WTC11 (cell line): ENCODE data around the gene GSK3B. TPM values are rescaled to one million over a fixed set of nuclear protein-coding genes. Genes with fewer than 3 reads are reported as not detected.

ENCODE experiments used
- ATAC-seq: fragments of 200-7000 bp; cut with Tn5 transposase; 2 replicates; pipeline ENCODE4 v1.10.0; 2021; ENCODE audit warnings: mild to moderate bottlenecking, moderate library complexity
- CTCF ChIA-PET: fragments of 300-600 bp; sonication (Branson Sonifier 250); formaldehyde crosslinking; loops from one replicate; lab custom pipeline; 2021; ENCODE audit warnings: antibody characterized with exemption; lab: Charles Lee
- POLR2A ChIA-PET: fragments of 350-600 bp; sonication (Branson Sonifier 250); formaldehyde crosslinking; loops from one replicate; lab custom pipeline; 2021; ENCODE audit warnings: antibody characterized with exemption; lab: Charles Lee
- DNase-seq: peaks from one replicate; pipeline ENCODE4 v3.0.0; 2021; ENCODE audit warnings: low spot score
- H3K27ac Mint-ChIP-seq: 2 replicates; pipeline ENCODE4 v1.8.0; 2021; ENCODE audit warnings: mixed read lengths
- H3K27me3 Mint-ChIP-seq: 2 replicates; pipeline ENCODE4 v1.8.0; 2021; ENCODE audit warnings: low read depth, mild to moderate bottlenecking, moderate library complexity, mixed read lengths
- H3K36me3 Mint-ChIP-seq: 2 replicates; pipeline ENCODE4 v1.8.0; 2021; ENCODE audit warnings: mixed read lengths
- H3K4me1 Mint-ChIP-seq: 2 replicates; pipeline ENCODE4 v1.8.0; 2022; ENCODE audit warnings: mixed read lengths
- H3K4me3 Mint-ChIP-seq: 2 replicates; pipeline ENCODE4 v1.8.0; 2021; ENCODE audit warnings: mild to moderate bottlenecking, moderate library complexity, mixed read lengths
- H3K9me3 Mint-ChIP-seq: 2 replicates; pipeline ENCODE4 v1.8.0; 2021; ENCODE audit warnings: mixed read lengths
- CREB1 ChIP-seq: sonication (generic); formaldehyde crosslinking; IDR thresholded peaks from 2 replicates; pipeline ENCODE4 v1.8.0; 2023; ENCODE audit warnings: mild to moderate bottlenecking, missing genetic modification reagents
- CREM ChIP-seq: sonication (generic); formaldehyde crosslinking; IDR thresholded peaks from 2 replicates; pipeline ENCODE4 v1.8.1; 2022; ENCODE audit warnings: mild to moderate bottlenecking, missing genetic modification reagents, moderate library complexity
- ELF4 ChIP-seq: sonication (generic); formaldehyde crosslinking; IDR thresholded peaks from 2 replicates; pipeline ENCODE4 v1.8.1; 2022; ENCODE audit warnings: low read depth, mild to moderate bottlenecking, moderate library complexity, missing genetic modification reagents
- GABPB1 ChIP-seq: sonication (generic); formaldehyde crosslinking; IDR thresholded peaks from 2 replicates; pipeline ENCODE4 v1.8.1; 2023; ENCODE audit warnings: mild to moderate bottlenecking, missing genetic modification reagents
- HMGA2 ChIP-seq: fragments of 250-450 bp; sonication (Bioruptor Pico); IDR thresholded peaks from 2 replicates; pipeline ENCODE4 v1.4.0; 2021; ENCODE audit warnings: mild to moderate bottlenecking, moderate library complexity
- NFATC4 ChIP-seq: fragments of 250-450 bp; sonication (Bioruptor Pico); IDR thresholded peaks from 2 replicates; pipeline ENCODE4 v1.9.0; 2021; ENCODE audit warnings: mild to moderate bottlenecking
- NR1H2 ChIP-seq: sonication (generic); formaldehyde crosslinking; IDR thresholded peaks from 2 replicates; pipeline ENCODE4 v1.9.0; 2021; ENCODE audit warnings: mild to moderate bottlenecking, moderate library complexity, missing genetic modification reagents
- OVOL2 ChIP-seq: fragments of 250-450 bp; sonication (Bioruptor Pico); IDR thresholded peaks from 2 replicates; pipeline ENCODE4 v1.9.0; 2021; ENCODE audit warnings: mild to moderate bottlenecking, borderline replicate concordance
- SMAD4 ChIP-seq: sonication (generic); formaldehyde crosslinking; IDR thresholded peaks from 2 replicates; pipeline ENCODE4 v1.8.0; 2022; ENCODE audit warnings: mild to moderate bottlenecking, missing genetic modification reagents
- TEAD1 ChIP-seq: sonication (generic); formaldehyde crosslinking; IDR thresholded peaks from 2 replicates; pipeline ENCODE4 v1.8.0; 2022; ENCODE audit warnings: mild to moderate bottlenecking, missing genetic modification reagents
- ZNF121 ChIP-seq: sonication (generic); formaldehyde crosslinking; IDR thresholded peaks from 2 replicates; pipeline ENCODE4 v1.8.0; 2023; ENCODE audit warnings: missing genetic modification reagents
- ZNF317 ChIP-seq: sonication (generic); formaldehyde crosslinking; IDR thresholded peaks from 2 replicates; pipeline ENCODE4 v1.8.1; 2023; ENCODE audit warnings: low read depth, mild to moderate bottlenecking, moderate library complexity, missing genetic modification reagents, borderline replicate concordance
- total RNA-seq: library from RNA; stranded (reverse); gene quantifications from 3 replicates; pipeline ENCODE4 v1.2.3, GENCODE V29; 2021
- TF ChIP-seq, protein P1 (sequence below): sonication (generic); formaldehyde crosslinking; IDR thresholded peaks from 2 replicates; pipeline ENCODE4 v1.8.1; 2023; ENCODE audit warnings: mild to moderate bottlenecking, missing genetic modification reagents
- TF ChIP-seq, protein P2 (sequence below): sonication (generic); formaldehyde crosslinking; IDR thresholded peaks from 2 replicates; pipeline ENCODE4 v1.8.0; 2023; ENCODE audit warnings: mild to moderate bottlenecking, missing genetic modification reagents
- TF ChIP-seq, protein P3 (sequence below): fragments of 250-450 bp; sonication (Bioruptor Pico); IDR thresholded peaks from 2 replicates; pipeline ENCODE4 v1.9.0; 2021; ENCODE audit warnings: mild to moderate bottlenecking
- TF ChIP-seq, protein P4 (sequence below): sonication (generic); formaldehyde crosslinking; IDR thresholded peaks from 2 replicates; pipeline ENCODE4 v1.8.1; 2023; ENCODE audit warnings: mild to moderate bottlenecking, moderate library complexity, missing genetic modification reagents
- TF ChIP-seq, protein P5 (sequence below): fragments of 250-450 bp; sonication (Bioruptor Pico); IDR thresholded peaks from 2 replicates; pipeline ENCODE4 v1.9.0; 2021; ENCODE audit warnings: mild to moderate bottlenecking, borderline replicate concordance

GSK3B gene
- total RNA-seq, 1 experiment from 2014 or later = 48.9 TPM

DNA sequence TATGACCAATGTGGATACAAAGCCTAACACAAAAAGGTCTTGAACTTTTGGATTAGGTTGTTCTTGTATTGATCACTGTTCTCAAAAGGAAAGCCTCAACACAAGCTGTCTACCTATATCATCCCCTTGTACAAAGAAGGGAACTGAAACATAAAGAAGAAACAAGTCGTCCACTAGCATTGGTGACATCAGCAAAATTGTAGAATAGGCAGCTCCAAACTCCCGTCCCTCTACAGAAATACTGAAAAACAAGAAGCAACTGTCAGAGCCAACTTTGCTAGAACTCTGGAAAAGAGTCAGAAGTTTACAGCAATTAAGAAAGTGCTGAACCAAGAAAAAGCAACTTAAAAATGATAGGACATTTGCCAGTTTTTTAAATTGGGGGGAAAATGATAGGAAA, 319.8 kb downstream of the GSK3B start:
- TF ChIP-seq CREM (no peak), SMAD4 (no peak), OVOL2 (CRISPR knock-in tag) (no peak), ZNF121 (CRISPR knock-in tag) (no peak), TEAD1 (CRISPR knock-in tag) (no peak), CREB1 (no peak), HMGA2 (CRISPR knock-in tag) (no peak), ZNF317 (no peak), ELF4 (no peak), NR1H2 (no peak), GABPB1 (CRISPR knock-in tag) (no peak), NFATC4 (CRISPR knock-in tag) (no peak)
- TF ChIP-seq, protein P1, sequence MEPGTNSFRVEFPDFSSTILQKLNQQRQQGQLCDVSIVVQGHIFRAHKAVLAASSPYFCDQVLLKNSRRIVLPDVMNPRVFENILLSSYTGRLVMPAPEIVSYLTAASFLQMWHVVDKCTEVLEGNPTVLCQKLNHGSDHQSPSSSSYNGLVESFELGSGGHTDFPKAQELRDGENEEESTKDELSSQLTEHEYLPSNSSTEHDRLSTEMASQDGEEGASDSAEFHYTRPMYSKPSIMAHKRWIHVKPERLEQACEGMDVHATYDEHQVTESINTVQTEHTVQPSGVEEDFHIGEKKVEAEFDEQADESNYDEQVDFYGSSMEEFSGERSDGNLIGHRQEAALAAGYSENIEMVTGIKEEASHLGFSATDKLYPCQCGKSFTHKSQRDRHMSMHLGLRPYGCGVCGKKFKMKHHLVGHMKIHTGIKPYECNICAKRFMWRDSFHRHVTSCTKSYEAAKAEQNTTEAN (CRISPR knock-in tag) = no peak
- TF ChIP-seq, protein P2, sequence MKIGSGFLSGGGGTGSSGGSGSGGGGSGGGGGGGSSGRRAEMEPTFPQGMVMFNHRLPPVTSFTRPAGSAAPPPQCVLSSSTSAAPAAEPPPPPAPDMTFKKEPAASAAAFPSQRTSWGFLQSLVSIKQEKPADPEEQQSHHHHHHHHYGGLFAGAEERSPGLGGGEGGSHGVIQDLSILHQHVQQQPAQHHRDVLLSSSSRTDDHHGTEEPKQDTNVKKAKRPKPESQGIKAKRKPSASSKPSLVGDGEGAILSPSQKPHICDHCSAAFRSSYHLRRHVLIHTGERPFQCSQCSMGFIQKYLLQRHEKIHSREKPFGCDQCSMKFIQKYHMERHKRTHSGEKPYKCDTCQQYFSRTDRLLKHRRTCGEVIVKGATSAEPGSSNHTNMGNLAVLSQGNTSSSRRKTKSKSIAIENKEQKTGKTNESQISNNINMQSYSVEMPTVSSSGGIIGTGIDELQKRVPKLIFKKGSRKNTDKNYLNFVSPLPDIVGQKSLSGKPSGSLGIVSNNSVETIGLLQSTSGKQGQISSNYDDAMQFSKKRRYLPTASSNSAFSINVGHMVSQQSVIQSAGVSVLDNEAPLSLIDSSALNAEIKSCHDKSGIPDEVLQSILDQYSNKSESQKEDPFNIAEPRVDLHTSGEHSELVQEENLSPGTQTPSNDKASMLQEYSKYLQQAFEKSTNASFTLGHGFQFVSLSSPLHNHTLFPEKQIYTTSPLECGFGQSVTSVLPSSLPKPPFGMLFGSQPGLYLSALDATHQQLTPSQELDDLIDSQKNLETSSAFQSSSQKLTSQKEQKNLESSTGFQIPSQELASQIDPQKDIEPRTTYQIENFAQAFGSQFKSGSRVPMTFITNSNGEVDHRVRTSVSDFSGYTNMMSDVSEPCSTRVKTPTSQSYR (CRISPR knock-in tag) = no peak
- TF ChIP-seq, protein P3, sequence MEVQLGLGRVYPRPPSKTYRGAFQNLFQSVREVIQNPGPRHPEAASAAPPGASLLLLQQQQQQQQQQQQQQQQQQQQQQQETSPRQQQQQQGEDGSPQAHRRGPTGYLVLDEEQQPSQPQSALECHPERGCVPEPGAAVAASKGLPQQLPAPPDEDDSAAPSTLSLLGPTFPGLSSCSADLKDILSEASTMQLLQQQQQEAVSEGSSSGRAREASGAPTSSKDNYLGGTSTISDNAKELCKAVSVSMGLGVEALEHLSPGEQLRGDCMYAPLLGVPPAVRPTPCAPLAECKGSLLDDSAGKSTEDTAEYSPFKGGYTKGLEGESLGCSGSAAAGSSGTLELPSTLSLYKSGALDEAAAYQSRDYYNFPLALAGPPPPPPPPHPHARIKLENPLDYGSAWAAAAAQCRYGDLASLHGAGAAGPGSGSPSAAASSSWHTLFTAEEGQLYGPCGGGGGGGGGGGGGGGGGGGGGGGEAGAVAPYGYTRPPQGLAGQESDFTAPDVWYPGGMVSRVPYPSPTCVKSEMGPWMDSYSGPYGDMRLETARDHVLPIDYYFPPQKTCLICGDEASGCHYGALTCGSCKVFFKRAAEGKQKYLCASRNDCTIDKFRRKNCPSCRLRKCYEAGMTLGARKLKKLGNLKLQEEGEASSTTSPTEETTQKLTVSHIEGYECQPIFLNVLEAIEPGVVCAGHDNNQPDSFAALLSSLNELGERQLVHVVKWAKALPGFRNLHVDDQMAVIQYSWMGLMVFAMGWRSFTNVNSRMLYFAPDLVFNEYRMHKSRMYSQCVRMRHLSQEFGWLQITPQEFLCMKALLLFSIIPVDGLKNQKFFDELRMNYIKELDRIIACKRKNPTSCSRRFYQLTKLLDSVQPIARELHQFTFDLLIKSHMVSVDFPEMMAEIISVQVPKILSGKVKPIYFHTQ (CRISPR knock-in tag) = no peak
- TF ChIP-seq, protein P4, sequence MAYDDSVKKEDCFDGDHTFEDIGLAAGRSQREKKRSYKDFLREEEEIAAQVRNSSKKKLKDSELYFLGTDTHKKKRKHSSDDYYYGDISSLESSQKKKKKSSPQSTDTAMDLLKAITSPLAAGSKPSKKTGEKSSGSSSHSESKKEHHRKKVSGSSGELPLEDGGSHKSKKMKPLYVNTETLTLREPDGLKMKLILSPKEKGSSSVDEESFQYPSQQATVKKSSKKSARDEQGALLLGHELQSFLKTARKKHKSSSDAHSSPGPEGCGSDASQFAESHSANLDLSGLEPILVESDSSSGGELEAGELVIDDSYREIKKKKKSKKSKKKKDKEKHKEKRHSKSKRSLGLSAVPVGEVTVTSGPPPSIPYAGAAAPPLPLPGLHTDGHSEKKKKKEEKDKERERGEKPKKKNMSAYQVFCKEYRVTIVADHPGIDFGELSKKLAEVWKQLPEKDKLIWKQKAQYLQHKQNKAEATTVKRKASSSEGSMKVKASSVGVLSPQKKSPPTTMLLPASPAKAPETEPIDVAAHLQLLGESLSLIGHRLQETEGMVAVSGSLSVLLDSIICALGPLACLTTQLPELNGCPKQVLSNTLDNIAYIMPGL (CRISPR knock-in tag) = no peak
- TF ChIP-seq, protein P5, sequence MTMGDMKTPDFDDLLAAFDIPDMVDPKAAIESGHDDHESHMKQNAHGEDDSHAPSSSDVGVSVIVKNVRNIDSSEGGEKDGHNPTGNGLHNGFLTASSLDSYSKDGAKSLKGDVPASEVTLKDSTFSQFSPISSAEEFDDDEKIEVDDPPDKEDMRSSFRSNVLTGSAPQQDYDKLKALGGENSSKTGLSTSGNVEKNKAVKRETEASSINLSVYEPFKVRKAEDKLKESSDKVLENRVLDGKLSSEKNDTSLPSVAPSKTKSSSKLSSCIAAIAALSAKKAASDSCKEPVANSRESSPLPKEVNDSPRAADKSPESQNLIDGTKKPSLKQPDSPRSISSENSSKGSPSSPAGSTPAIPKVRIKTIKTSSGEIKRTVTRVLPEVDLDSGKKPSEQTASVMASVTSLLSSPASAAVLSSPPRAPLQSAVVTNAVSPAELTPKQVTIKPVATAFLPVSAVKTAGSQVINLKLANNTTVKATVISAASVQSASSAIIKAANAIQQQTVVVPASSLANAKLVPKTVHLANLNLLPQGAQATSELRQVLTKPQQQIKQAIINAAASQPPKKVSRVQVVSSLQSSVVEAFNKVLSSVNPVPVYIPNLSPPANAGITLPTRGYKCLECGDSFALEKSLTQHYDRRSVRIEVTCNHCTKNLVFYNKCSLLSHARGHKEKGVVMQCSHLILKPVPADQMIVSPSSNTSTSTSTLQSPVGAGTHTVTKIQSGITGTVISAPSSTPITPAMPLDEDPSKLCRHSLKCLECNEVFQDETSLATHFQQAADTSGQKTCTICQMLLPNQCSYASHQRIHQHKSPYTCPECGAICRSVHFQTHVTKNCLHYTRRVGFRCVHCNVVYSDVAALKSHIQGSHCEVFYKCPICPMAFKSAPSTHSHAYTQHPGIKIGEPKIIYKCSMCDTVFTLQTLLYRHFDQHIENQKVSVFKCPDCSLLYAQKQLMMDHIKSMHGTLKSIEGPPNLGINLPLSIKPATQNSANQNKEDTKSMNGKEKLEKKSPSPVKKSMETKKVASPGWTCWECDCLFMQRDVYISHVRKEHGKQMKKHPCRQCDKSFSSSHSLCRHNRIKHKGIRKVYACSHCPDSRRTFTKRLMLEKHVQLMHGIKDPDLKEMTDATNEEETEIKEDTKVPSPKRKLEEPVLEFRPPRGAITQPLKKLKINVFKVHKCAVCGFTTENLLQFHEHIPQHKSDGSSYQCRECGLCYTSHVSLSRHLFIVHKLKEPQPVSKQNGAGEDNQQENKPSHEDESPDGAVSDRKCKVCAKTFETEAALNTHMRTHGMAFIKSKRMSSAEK (CRISPR knock-in tag) = no peak
- Mint-ChIP-seq H3K4me3 (no peak overlapping the region), H3K27ac (no peak overlapping the region), H3K9me3 (peaks cover 14% of the 10 kb centered on the region), H3K36me3 (0 out of 2 replicates have a peak, but pooled peaks cover 9% of the 10 kb centered on the region), H3K27me3 (no peaks in the 10 kb centered on the region; the same call in 1 of the 2 replicates), H3K4me1 (peaks cover 13% of the 10 kb centered on the region)
- ChIA-PET POLR2A (no interaction called here), CTCF (interaction anchor here (0.8 to 1.9 kb wide), 3 partner anchors 31 to 173 kb away, joined by 3 to 4 read pairs (median 3); no protein-coding TSS in a partner anchor)
- ATAC-seq (no peak), DNase-seq (no peak)

Other genes with a start within 250 kb of the GSK3B start
- 0.72 to 1.8 TPM (median 1.5 TPM) in 3 replicates for gene GPR156, start 190.8 kb upstream of the GSK3B start, total RNA-seq